Upper lobe of left lung (tissue), 4 donors: ENCODE measurements around the gene LRRC3.

Experiments
- POLR2A ChIP-seq, 4 donors: fragments of 450-650 bp; IDR thresholded peaks; one replicate each; pipeline ENCODE4 v1.5.1; 2016 to 2017; ENCODE audit warnings: antibody characterized with exemption in 4 of 4, mild to moderate bottlenecking in 2 of 4
- TF ChIP-seq, protein P1 (sequence below), 6 experiments: fragments of 450-650 bp in 4 of 6; fragments of 200-600 bp in 2 of 6; sonication (generic) in 2 of 6; IDR thresholded peaks; one replicate each; pipeline ENCODE4 v1.5.1; 2016 to 2019; ENCODE audit warnings: antibody characterized with exemption in 6 of 6

DNA sequence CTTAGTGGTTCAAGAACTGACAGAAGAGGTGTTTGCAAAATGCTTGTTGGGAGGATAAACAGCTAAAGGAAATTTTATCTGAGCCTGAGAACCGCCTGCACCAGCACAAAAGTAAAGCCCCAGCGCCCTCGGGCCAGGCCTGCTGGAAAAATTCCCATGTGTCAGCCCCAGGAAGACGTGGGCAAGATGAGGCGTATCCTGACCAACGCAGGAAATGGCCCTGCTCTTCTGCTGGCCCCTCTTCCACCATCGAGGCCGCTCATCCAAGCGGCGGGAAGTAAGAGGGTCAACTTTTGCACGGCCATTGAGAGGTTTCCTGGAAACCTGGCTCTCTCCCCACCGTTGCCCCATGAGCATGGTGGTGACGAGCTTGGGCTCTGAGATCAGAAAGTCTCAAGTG is 39.6 kb downstream of the LRRC3 start:
- TF ChIP-seq POLR2A (IDR thresholded peaks at IDR 0.05): no peak
- TF ChIP-seq, protein P1, sequence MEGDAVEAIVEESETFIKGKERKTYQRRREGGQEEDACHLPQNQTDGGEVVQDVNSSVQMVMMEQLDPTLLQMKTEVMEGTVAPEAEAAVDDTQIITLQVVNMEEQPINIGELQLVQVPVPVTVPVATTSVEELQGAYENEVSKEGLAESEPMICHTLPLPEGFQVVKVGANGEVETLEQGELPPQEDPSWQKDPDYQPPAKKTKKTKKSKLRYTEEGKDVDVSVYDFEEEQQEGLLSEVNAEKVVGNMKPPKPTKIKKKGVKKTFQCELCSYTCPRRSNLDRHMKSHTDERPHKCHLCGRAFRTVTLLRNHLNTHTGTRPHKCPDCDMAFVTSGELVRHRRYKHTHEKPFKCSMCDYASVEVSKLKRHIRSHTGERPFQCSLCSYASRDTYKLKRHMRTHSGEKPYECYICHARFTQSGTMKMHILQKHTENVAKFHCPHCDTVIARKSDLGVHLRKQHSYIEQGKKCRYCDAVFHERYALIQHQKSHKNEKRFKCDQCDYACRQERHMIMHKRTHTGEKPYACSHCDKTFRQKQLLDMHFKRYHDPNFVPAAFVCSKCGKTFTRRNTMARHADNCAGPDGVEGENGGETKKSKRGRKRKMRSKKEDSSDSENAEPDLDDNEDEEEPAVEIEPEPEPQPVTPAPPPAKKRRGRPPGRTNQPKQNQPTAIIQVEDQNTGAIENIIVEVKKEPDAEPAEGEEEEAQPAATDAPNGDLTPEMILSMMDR (IDR thresholded peaks at IDR 0.05): no peak
